HG02759 (cell line): Measurements from ENCODE around the gene BCL2.

ENCODE experiments used
- ATAC-seq: cut with Tn5 transposase; IDR thresholded peaks from one replicate; pipeline ENCODE4 v1.9.1; 2021; ENCODE audit warnings: mild to moderate bottlenecking, moderate library complexity; ENCODE audit not compliant: unreplicated experiment

Gene BCL2

GRCh38 chr18:63099091-63099840 is 220.3 kb downstream of the BCL2 start:
- peak; percentile 6 for ATAC-seq

- ATAC-seq, result peak; percentile 62
These were observed 221.3 kb downstream of the BCL2 start for GRCh38 chr18:63098018-63098981.

GRCh38 chr18:63097178-63097577 is 222.4 kb downstream of the BCL2 start:
- no peak for ATAC-seq

GRCh38 chr18:63096327-63096874 is 223.2 kb downstream of the BCL2 start:
- ATAC-seq, result no peak

GRCh38 chr18:63095768-63096167 is 223.8 kb downstream of the BCL2 start:
- ATAC-seq, result no peak

GRCh38 chr18:63091671-63092364 is 227.8 kb downstream of the BCL2 start:
- ATAC-seq, result no peak

- no peak for ATAC-seq
These were observed 229.2 kb downstream of the BCL2 start for GRCh38 chr18:63090334-63090733.

- ATAC-seq, result no peak
These were observed 230.5 kb downstream of the BCL2 start for GRCh38 chr18:63089041-63089440.

- ATAC-seq, result no peak
These were observed 231.3 kb downstream of the BCL2 start for GRCh38 chr18:63088262-63088661.

- no peak for ATAC-seq
These were observed 231.9 kb downstream of the BCL2 start for GRCh38 chr18:63087421-63088230.

GRCh38 chr18:63085611-63086010 is 234.0 kb downstream of the BCL2 start:
- no peak for ATAC-seq

GRCh38 chr18:63084219-63084618 is 235.3 kb downstream of the BCL2 start:
- no peak for ATAC-seq

GRCh38 chr18:63083555-63083954 is 236.0 kb downstream of the BCL2 start:
- no peak for ATAC-seq

- ATAC-seq, result no peak
These were observed 236.5 kb downstream of the BCL2 start for GRCh38 chr18:63083020-63083531.

- ATAC-seq, result no peak
These were observed 237.1 kb downstream of the BCL2 start for GRCh38 chr18:63082366-63083019.

GRCh38 chr18:63079114-63079513 is 240.5 kb downstream of the BCL2 start:
- ATAC-seq, result peak; percentile 39

GRCh38 chr18:63078471-63078870 is 241.1 kb downstream of the BCL2 start:
- ATAC-seq, result peak; percentile 89

- ATAC-seq, result peak; percentile 42
These were observed 244.6 kb downstream of the BCL2 start for GRCh38 chr18:63074981-63075404.

- ATAC-seq, result peak; percentile 36
These were observed 246.1 kb downstream of the BCL2 start for GRCh38 chr18:63073481-63073880.
